Gastrocnemius medialis (tissue), 4 donors: ENCODE measurements around the gene AMPD2.

Experiments
- CTCF ChIP-seq, 5 experiments: fragments of 450-650 bp in 3 of 5; fragments of 200-600 bp in 2 of 5; sonication (generic) in 2 of 5; IDR thresholded peaks in 4 of 5; conservative IDR thresholded peaks in 1 of 5; 1 replicate in 4 of 5; 2 replicates in 1 of 5; pipeline ENCODE4 v1.5.1; 2016 to 2019; ENCODE audit warnings: antibody characterized with exemption in 5 of 5, mild to moderate bottlenecking in 3 of 5, moderate library complexity in 3 of 5
- POLR2A ChIP-seq, 2 donors: fragments of 450-650 bp; IDR thresholded peaks; one replicate each; pipeline ENCODE4 v1.6.1; 2017; ENCODE audit warnings: antibody characterized with exemption in 2 of 2, mild to moderate bottlenecking in 2 of 2, moderate library complexity in 2 of 2

- TF ChIP-seq CTCF (IDR thresholded peaks at IDR 0.05 in 4 of 5, conservative IDR thresholded peaks at IDR 0.05 in 1 of 5) (no peak), POLR2A (IDR thresholded peaks at IDR 0.05) (no peak)
Measured at GRCh38 chr1:109595531-109595930, 24.1 kb upstream of the AMPD2 start.
